Measurements from ENCODE around the gene LSM12. TPM values are rescaled to one million over a fixed set of nuclear protein-coding genes. Genes with fewer than 3 reads are reported as not detected.
A peak's percentile ranks its signal among the peaks of the same experiment; 100 is the strongest.

LSM12 gene
- total RNA-seq, 2 experiments from 2014 or later, result 35.4 to 67.9 TPM

GRCh38 chr17:44011876-44012275 lies 54.6 kb downstream of the LSM12 start:
- Histone ChIP-seq H3K9me3 (ENCODE audit: low read length) (no peaks in the 10 kb centered on the region), H3K4me1 (ENCODE audit: insufficient read depth, low read length, poor library complexity, severe bottlenecking) (peaks cover 26% of the 10 kb centered on the region), H2AFZ (ENCODE audit: low read length) (no peak overlapping the region), H4K20me1 (ENCODE audit: insufficient read depth, low read length) (no peaks in the 10 kb centered on the region), H3K79me2 (ENCODE audit: insufficient read depth, low read depth, low read length) (peaks cover 6% of the 10 kb centered on the region; the same call in 1 of the 2 replicates), H3K27ac (ENCODE audit: low read depth, low read length, poor library complexity, severe bottlenecking) (no peak overlapping the region), H3K9me2 (ENCODE audit: insufficient read depth, low read length) (no peaks in the 10 kb centered on the region), H3K4me3 (ENCODE audit: low read depth, low read length, poor library complexity, severe bottlenecking) (no peak overlapping the region), H3K4me2 (ENCODE audit: low read length) (no peak overlapping the region), H3K36me3 (ENCODE audit: insufficient read depth, low read length) (peaks cover 4% of the 10 kb centered on the region; the same call in 1 of the 2 replicates)
- no peak for TF ChIP-seq EZH2phosphoT487 (IDR thresholded peaks at IDR 0.05; ENCODE audit: borderline replicate concordance, low read depth, low read length)
- TF ChIP-seq CTCF (conservative IDR thresholded peaks at IDR 0.05; ENCODE audit: low read length), result no peak
- no peak for DNase-seq (ENCODE audit: low spot score)
- intact Hi-C loops (cut with micrococcal nuclease; ENCODE audit: unreplicated experiment), result no loop called here
- BruUV-seq (replicated peaks), result no TSS peak
- ChIA-PET POLR2A (no interaction called here), CTCF (ENCODE audit: unreplicated experiment) (no interaction called here)

- Histone ChIP-seq H3K27ac (ENCODE audit: low read depth, low read length, poor library complexity, severe bottlenecking) (no peak overlapping the region), H2AFZ (ENCODE audit: low read length) (no peak overlapping the region), H3K36me3 (ENCODE audit: insufficient read depth, low read length) (peaks cover 4% of the 10 kb centered on the region; the same call in 1 of the 2 replicates), H3K9me3 (ENCODE audit: low read length) (no peaks in the 10 kb centered on the region), H4K20me1 (ENCODE audit: insufficient read depth, low read length) (no peaks in the 10 kb centered on the region), H3K4me3 (ENCODE audit: low read depth, low read length, poor library complexity, severe bottlenecking) (no peak overlapping the region), H3K4me2 (ENCODE audit: low read length) (no peak overlapping the region), H3K79me2 (ENCODE audit: insufficient read depth, low read depth, low read length) (peaks cover 6% of the 10 kb centered on the region; the same call in 1 of the 2 replicates), H3K9me2 (ENCODE audit: insufficient read depth, low read length) (no peaks in the 10 kb centered on the region), H3K4me1 (ENCODE audit: insufficient read depth, low read length, poor library complexity, severe bottlenecking) (peaks cover 32% of the 10 kb centered on the region)
- ChIA-PET CTCF (ENCODE audit: unreplicated experiment) (no interaction called here), POLR2A (no interaction called here)
- TF ChIP-seq CTCF (conservative IDR thresholded peaks at IDR 0.05; ENCODE audit: low read length), result no peak
- TF ChIP-seq EZH2phosphoT487 (IDR thresholded peaks at IDR 0.05; ENCODE audit: borderline replicate concordance, low read depth, low read length), result no peak
- intact Hi-C loops (cut with micrococcal nuclease; ENCODE audit: unreplicated experiment), result no loop called here
- no TSS peak for BruUV-seq (replicated peaks)
- DNase-seq (ENCODE audit: low spot score), result no peak
These were observed 55.4 kb downstream of the LSM12 start for GRCh38 chr17:44010966-44011647.

GRCh38 chr17:44008205-44008909 lies 58.1 kb downstream of the LSM12 start:
- peak; percentile 23 for DNase-seq (ENCODE audit: low spot score)
- peaks cover 23% of the 10 kb centered on the region for H3K4me1 ChIP-seq (ENCODE audit: insufficient read depth, low read length, poor library complexity, severe bottlenecking)
- no peaks in the 10 kb centered on the region for H3K79me2 ChIP-seq (ENCODE audit: insufficient read depth, low read depth, low read length)
- no peak overlapping the region for H2AFZ ChIP-seq (ENCODE audit: low read length)
- no peaks in the 10 kb centered on the region for H4K20me1 ChIP-seq (ENCODE audit: insufficient read depth, low read length)
- H3K4me3 ChIP-seq (ENCODE audit: low read depth, low read length, poor library complexity, severe bottlenecking), result peak overlapping the region; percentile 73
- no peak overlapping the region for H3K27ac ChIP-seq (ENCODE audit: low read depth, low read length, poor library complexity, severe bottlenecking)
- H3K9me3 ChIP-seq (ENCODE audit: low read length), result no peaks in the 10 kb centered on the region
- H3K9me2 ChIP-seq (ENCODE audit: insufficient read depth, low read length), result no peaks in the 10 kb centered on the region
- ChIA-PET CTCF (ENCODE audit: unreplicated experiment) (interaction anchor here (0.9 kb wide), 1 partner anchor 66 kb away, joined by 3 read pairs; no protein-coding TSS in a partner anchor), POLR2A (no interaction called here)
- no TSS peak for BruUV-seq (replicated peaks)
- TF ChIP-seq EZH2phosphoT487 (IDR thresholded peaks at IDR 0.05; ENCODE audit: borderline replicate concordance, low read depth, low read length), result no peak
- peak; percentile 57 for TF ChIP-seq CTCF (conservative IDR thresholded peaks at IDR 0.05; ENCODE audit: low read length)
- intact Hi-C loops (cut with micrococcal nuclease; ENCODE audit: unreplicated experiment), result no loop called here
- H3K36me3 ChIP-seq (ENCODE audit: insufficient read depth, low read length), result peaks cover 4% of the 10 kb centered on the region; the same call in 1 of the 2 replicates
- peak overlapping the region; percentile 86 for H3K4me2 ChIP-seq (ENCODE audit: low read length)

Measured in OCI-LY7 (cell line).